Neural progenitor cell (in vitro differentiated cells): Measurements from ENCODE around the gene RPL12. TPM values are rescaled to one million over a fixed set of nuclear protein-coding genes. Genes with fewer than 3 reads are reported as not detected.

Experiments used
- DNase-seq: peaks from one replicate; pipeline ENCODE4 v3.0.0-alpha.2; 2016; ENCODE audit warnings: low spot score
- H2AFZ ChIP-seq: fragments of 200-600 bp; sonication (generic); replicated peaks from 2 replicates; pipeline ENCODE4 v1.6.1; 2016; ENCODE audit warnings: antibody characterized with exemption
- H3F3A ChIP-seq: fragments of 200-600 bp; sonication (generic); 2 replicates; pipeline ENCODE4 v1.6.1; 2016; ENCODE audit warnings: antibody characterized with exemption, low read depth
- H3K27ac ChIP-seq: fragments of 200-600 bp; sonication (generic); 2 replicates; pipeline ENCODE4 v1.5.1; 2016; ENCODE audit warnings: mild to moderate bottlenecking
- H3K27me3 ChIP-seq: fragments of 200-600 bp; sonication (generic); 2 replicates; pipeline ENCODE4 v1.6.1; 2016; ENCODE audit warnings: mild to moderate bottlenecking, moderate library complexity
- H3K36me3 ChIP-seq: fragments of 200-600 bp; sonication (generic); 2 replicates; pipeline ENCODE4 v1.5.1; 2016
- H3K4me1 ChIP-seq: fragments of 200-600 bp; sonication (generic); 2 replicates; pipeline ENCODE4 v1.6.1; 2016; ENCODE audit warnings: mixed run types
- H3K4me2 ChIP-seq: fragments of 200-600 bp; sonication (generic); 2 replicates; pipeline ENCODE4 v1.6.1; 2016
- H3K4me3 ChIP-seq: fragments of 200-600 bp; sonication (generic); 2 replicates; pipeline ENCODE4 v1.5.1; 2016
- H3K79me2 ChIP-seq: fragments of 200-600 bp; sonication (generic); 2 replicates; pipeline ENCODE4 v1.6.1; 2016; ENCODE audit warnings: low read depth
- H3K9ac ChIP-seq: fragments of 200-600 bp; sonication (generic); 2 replicates; pipeline ENCODE4 v1.6.1; 2016
- H3K9me3 ChIP-seq: fragments of 200-600 bp; sonication (generic); 2 replicates; pipeline ENCODE4 v1.5.1; 2016; ENCODE audit warnings: low read depth
- H4K20me1 ChIP-seq: fragments of 200-600 bp; sonication (generic); 2 replicates; pipeline ENCODE4 v1.6.1; 2016; ENCODE audit warnings: low read depth
- H3K27ac Mint-ChIP-seq: 3 replicates; pipeline ENCODE4 v1.8.0; 2021; ENCODE audit warnings: mixed read lengths
- H3K27me3 Mint-ChIP-seq: 2 replicates; pipeline ENCODE4 v1.8.0; 2022; ENCODE audit warnings: low read depth, mild to moderate bottlenecking, inconsistent platforms, moderate library complexity, mixed read lengths; ENCODE audit not compliant: insufficient read depth
- H3K36me3 Mint-ChIP-seq: 3 replicates; pipeline ENCODE4 v1.8.0; 2021; ENCODE audit warnings: mixed read lengths
- H3K4me1 Mint-ChIP-seq: 3 replicates; pipeline ENCODE4 v1.8.0; 2021; ENCODE audit warnings: mixed read lengths
- H3K4me3 Mint-ChIP-seq: 3 replicates; pipeline ENCODE4 v1.8.0; 2021; ENCODE audit warnings: mild to moderate bottlenecking, moderate library complexity, mixed read lengths
- H3K9me3 Mint-ChIP-seq: 3 replicates; pipeline ENCODE4 v1.8.0; 2020; ENCODE audit warnings: mixed read lengths
- CTCF ChIP-seq: fragments of 200-600 bp; sonication (generic); IDR thresholded peaks from 2 replicates; pipeline ENCODE4 v1.5.1; 2017; ENCODE audit warnings: antibody characterized with exemption, mild to moderate bottlenecking
- EZH2 ChIP-seq: fragments of 200-600 bp; sonication (generic); IDR thresholded peaks from 2 replicates; pipeline ENCODE4 v1.6.1; 2017; ENCODE audit warnings: antibody characterized with exemption, mild to moderate bottlenecking, moderate library complexity
- EZH2phosphoT487 ChIP-seq: fragments of 200-600 bp; sonication (generic); IDR thresholded peaks from 2 replicates; pipeline ENCODE4 v1.6.1; 2017; ENCODE audit warnings: antibody characterized with exemption
- total RNA-seq: library from RNA; depleted of rRNA; stranded (reverse); fragments of >200 nt; gene quantifications from 2 replicates; pipeline ENCODE4 v1.2.3, GENCODE V29; 2015; ENCODE audit warnings: low replicate concordance

The RPL12 gene
- total RNA-seq, 1 donor from 2014 or later: 2,064 TPM

GRCh38 chr9:127479507-127480081 lies 28.4 kb upstream of the RPL12 start:
- Mint-ChIP-seq H3K36me3 (peaks cover 6% of the 10 kb centered on the region), H3K27me3 (peaks cover 3% of the 10 kb centered on the region), H3K4me1 (no peaks in the 10 kb centered on the region), H3K9me3 (no peaks in the 10 kb centered on the region), H3K4me3 (no peak overlapping the region), H3K27ac (no peak overlapping the region)
- Histone ChIP-seq H3K27ac (no peak overlapping the region), H3K36me3 (no peaks in the 10 kb centered on the region), H3F3A (no peaks in the 10 kb centered on the region), H3K4me2 (no peak overlapping the region), H3K4me3 (no peak overlapping the region), H3K9ac (no peak overlapping the region), H3K27me3 (no peaks in the 10 kb centered on the region), H3K79me2 (no peaks in the 10 kb centered on the region), H2AFZ (no peak overlapping the region), H3K4me1 (no peaks in the 10 kb centered on the region), H4K20me1 (no peaks in the 10 kb centered on the region), H3K9me3 (no peaks in the 10 kb centered on the region)
- no peak for DNase-seq
- no peak for TF ChIP-seq CTCF
- no peak for TF ChIP-seq EZH2phosphoT487
- TF ChIP-seq EZH2: no peak

GRCh38 chr9:127474592-127474991 lies 23.4 kb upstream of the RPL12 start:
- H3K4me2 ChIP-seq: no peak overlapping the region
- H3K27ac ChIP-seq: no peak overlapping the region
- H3K27me3 Mint-ChIP-seq: peaks cover 3% of the 10 kb centered on the region
- no peaks in the 10 kb centered on the region for H4K20me1 ChIP-seq
- H3K27me3 ChIP-seq: no peaks in the 10 kb centered on the region
- peaks cover 10% of the 10 kb centered on the region for H3K36me3 Mint-ChIP-seq
- no peaks in the 10 kb centered on the region for H3K79me2 ChIP-seq
- no peaks in the 10 kb centered on the region for H3K36me3 ChIP-seq
- H3K27ac Mint-ChIP-seq: no peak overlapping the region
- H2AFZ ChIP-seq: no peak overlapping the region
- DNase-seq: no peak
- TF ChIP-seq CTCF (no peak), EZH2phosphoT487 (no peak), EZH2 (no peak)
- H3K4me3 ChIP-seq: no peak overlapping the region
- H3F3A ChIP-seq: no peaks in the 10 kb centered on the region
- no peaks in the 10 kb centered on the region for H3K4me1 Mint-ChIP-seq
- H3K4me3 Mint-ChIP-seq: no peak overlapping the region
- no peaks in the 10 kb centered on the region for H3K9me3 Mint-ChIP-seq
- H3K9me3 ChIP-seq: no peaks in the 10 kb centered on the region
- H3K9ac ChIP-seq: no peak overlapping the region
- H3K4me1 ChIP-seq: no peaks in the 10 kb centered on the region

- H3K79me2 ChIP-seq: no peaks in the 10 kb centered on the region
- H2AFZ ChIP-seq: no peak overlapping the region
- H3K4me1 ChIP-seq: no peaks in the 10 kb centered on the region
- no peaks in the 10 kb centered on the region for H3K27me3 ChIP-seq
- H3K9me3 Mint-ChIP-seq: no peaks in the 10 kb centered on the region
- no peaks in the 10 kb centered on the region for H3K36me3 ChIP-seq
- no peak overlapping the region for H3K9ac ChIP-seq
- no peak for DNase-seq
- no peak overlapping the region for H3K27ac ChIP-seq
- H3K36me3 Mint-ChIP-seq: peaks cover 10% of the 10 kb centered on the region
- TF ChIP-seq EZH2: no peak
- TF ChIP-seq CTCF: no peak
- TF ChIP-seq EZH2phosphoT487: no peak
- peaks cover 2% of the 10 kb centered on the region for H3K27me3 Mint-ChIP-seq
- H3K4me3 ChIP-seq: no peak overlapping the region
- H3K27ac Mint-ChIP-seq: no peak overlapping the region
- no peaks in the 10 kb centered on the region for H3K4me1 Mint-ChIP-seq
- H3K4me2 ChIP-seq: no peak overlapping the region
- no peak overlapping the region for H3K4me3 Mint-ChIP-seq
- H4K20me1 ChIP-seq: no peaks in the 10 kb centered on the region
- no peaks in the 10 kb centered on the region for H3F3A ChIP-seq
- H3K9me3 ChIP-seq: no peaks in the 10 kb centered on the region
Observed at GRCh38 chr9:127473932-127474331, 22.7 kb upstream of the RPL12 start.
